ENCODE results near the gene CNEP1R1.

- TF ChIP-seq CTCF (conservative IDR thresholded peaks at IDR 0.05 in 1 of 2, IDR thresholded peaks at IDR 0.05 in 1 of 2; ENCODE audit: low read depth in 1 of 2, low read length in 2 of 2) (no peak), EZH2 (IDR thresholded peaks at IDR 0.05; ENCODE audit: low read length, missing control alignments) (no peak)
These were observed 20.8 kb upstream of the CNEP1R1 start for GRCh38 chr16:50004239-50004638.

Measured in fibroblast of lung (primary cell).